Gastroesophageal sphincter (tissue), 3 donors: ENCODE data around the gene METTL4.

Experiments
- POLR2A ChIP-seq, 2 donors: fragments of 450-650 bp; IDR thresholded peaks; one replicate each; pipeline ENCODE4 v1.6.1; 2017; ENCODE audit warnings: antibody characterized with exemption in 2 of 2, mild to moderate bottlenecking in 2 of 2, moderate library complexity in 1 of 2
- TF ChIP-seq, protein P1 (sequence below), 4 experiments: fragments of 200-600 bp in 2 of 4; fragments of 450-650 bp in 2 of 4; sonication (generic) in 1 of 4; IDR thresholded peaks; one replicate each; pipeline ENCODE4 v1.5.1; 2017 to 2019; ENCODE audit warnings: antibody characterized with exemption in 4 of 4, mild to moderate bottlenecking in 2 of 4, moderate library complexity in 2 of 4

GRCh38 chr18:2538236-2538635 is 33.1 kb downstream of the METTL4 start:
- no peak for TF ChIP-seq POLR2A (IDR thresholded peaks at IDR 0.05)
- TF ChIP-seq, protein P1, sequence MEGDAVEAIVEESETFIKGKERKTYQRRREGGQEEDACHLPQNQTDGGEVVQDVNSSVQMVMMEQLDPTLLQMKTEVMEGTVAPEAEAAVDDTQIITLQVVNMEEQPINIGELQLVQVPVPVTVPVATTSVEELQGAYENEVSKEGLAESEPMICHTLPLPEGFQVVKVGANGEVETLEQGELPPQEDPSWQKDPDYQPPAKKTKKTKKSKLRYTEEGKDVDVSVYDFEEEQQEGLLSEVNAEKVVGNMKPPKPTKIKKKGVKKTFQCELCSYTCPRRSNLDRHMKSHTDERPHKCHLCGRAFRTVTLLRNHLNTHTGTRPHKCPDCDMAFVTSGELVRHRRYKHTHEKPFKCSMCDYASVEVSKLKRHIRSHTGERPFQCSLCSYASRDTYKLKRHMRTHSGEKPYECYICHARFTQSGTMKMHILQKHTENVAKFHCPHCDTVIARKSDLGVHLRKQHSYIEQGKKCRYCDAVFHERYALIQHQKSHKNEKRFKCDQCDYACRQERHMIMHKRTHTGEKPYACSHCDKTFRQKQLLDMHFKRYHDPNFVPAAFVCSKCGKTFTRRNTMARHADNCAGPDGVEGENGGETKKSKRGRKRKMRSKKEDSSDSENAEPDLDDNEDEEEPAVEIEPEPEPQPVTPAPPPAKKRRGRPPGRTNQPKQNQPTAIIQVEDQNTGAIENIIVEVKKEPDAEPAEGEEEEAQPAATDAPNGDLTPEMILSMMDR (IDR thresholded peaks at IDR 0.05) = no peak
